PFSK-1 (cell line): ENCODE results near the gene JAK1.

Experiments used
- FOXP2 ChIP-seq: optimal IDR thresholded peaks from 2 replicates; pipeline ENCODE3; 2011; ENCODE audit warnings: borderline replicate concordance, control low read depth, inconsistent platforms; ENCODE audit not compliant: insufficient read depth; ENCODE audit errors: extremely low read length, extremely low read depth
- POLR2AphosphoS5 ChIP-seq: IDR thresholded peaks from 2 replicates; pipeline ENCODE4 v1.6.1; 2012; ENCODE audit warnings: low read depth, mild to moderate bottlenecking, control low read depth, low read length, moderate library complexity
- REST ChIP-seq, 2 experiments: IDR thresholded peaks; 2 replicates each; pipeline versions ENCODE4 v1.6.1 to v1.8.0; 2011 to 2012; ENCODE audit warnings: low read depth in 2 of 2, low read length in 2 of 2, control low read depth in 1 of 2, inconsistent platforms in 1 of 2, mild to moderate bottlenecking in 1 of 2, moderate library complexity in 1 of 2; ENCODE audit not compliant: insufficient read depth in 1 of 2
- SIN3A ChIP-seq: IDR thresholded peaks from 2 replicates; pipeline ENCODE4 v1.6.1; 2012; ENCODE audit warnings: mild to moderate bottlenecking, low read length, moderate library complexity, borderline replicate concordance; ENCODE audit not compliant: insufficient read depth
- TAF1 ChIP-seq: IDR thresholded peaks from 2 replicates; pipeline ENCODE4 v1.6.1; 2012; ENCODE audit warnings: low read length, control low read depth, borderline replicate concordance; ENCODE audit not compliant: insufficient read depth

The JAK1 gene

GRCh38 chr1:64956010-64956640 lies 10.2 kb downstream of the JAK1 start:
- no peak for TF ChIP-seq POLR2AphosphoS5
- TF ChIP-seq TAF1 = no peak
- TF ChIP-seq SIN3A = no peak
- TF ChIP-seq FOXP2 = no peak
- no peak for TF ChIP-seq REST (IDR thresholded peaks at IDR 0.05; ENCODE audit: insufficient read depth in 1 of 2, low read depth in 2 of 2, low read length in 2 of 2)

GRCh38 chr1:64955097-64956009 lies 11.0 kb downstream of the JAK1 start:
- TF ChIP-seq FOXP2 (no peak), POLR2AphosphoS5 (no peak), SIN3A (no peak), REST (IDR thresholded peaks at IDR 0.05; ENCODE audit: insufficient read depth in 1 of 2, low read depth in 2 of 2, low read length in 2 of 2) (no peak), TAF1 (no peak)

- no peak for TF ChIP-seq REST (IDR thresholded peaks at IDR 0.05; ENCODE audit: insufficient read depth in 1 of 2, low read depth in 2 of 2, low read length in 2 of 2)
- TF ChIP-seq FOXP2 = no peak
- no peak for TF ChIP-seq POLR2AphosphoS5
- TF ChIP-seq TAF1 = no peak
- TF ChIP-seq SIN3A = no peak
These were observed 13.1 kb downstream of the JAK1 start for GRCh38 chr1:64953241-64953640.

- TF ChIP-seq TAF1 (no peak), POLR2AphosphoS5 (no peak), REST (IDR thresholded peaks at IDR 0.05; ENCODE audit: insufficient read depth in 1 of 2, low read depth in 2 of 2, low read length in 2 of 2) (no peak), FOXP2 (no peak)
These were observed 16.0 kb downstream of the JAK1 start for GRCh38 chr1:64950284-64950809.
